Measurements from ENCODE around the gene MAB21L1.

- TF ChIP-seq CTCF (IDR thresholded peaks at IDR 0.05) (no peak), POLR2A (IDR thresholded peaks at IDR 0.05) (no peak)
These were observed 37.6 kb upstream of the MAB21L1 start for GRCh38 chr13:35514061-35514477.

All from heart left ventricle (tissue), 13 donors.